T-helper 2 cell treated with Interferon-gamma antibody and Interleukin-4, amounts not matched to agents 100 ng/mL and 5 ng/mL, for 36 hours (primary cell): ENCODE measurements around the gene RGS2. TPM values are rescaled to one million over a fixed set of nuclear protein-coding genes. Genes with fewer than 3 reads are reported as not detected.

ENCODE experiments used
- intact Hi-C: fragments of 100-400 bp; cut with micrococcal nuclease; formaldehyde crosslinking; loops from one replicate; pipeline ENCODE4 v1.15.1; 2023
- total RNA-seq: library from RNA; stranded (reverse); gene quantifications from 2 replicates; pipeline ENCODE4 v1.2.3, GENCODE V29; 2022

Gene RGS2, protein sequence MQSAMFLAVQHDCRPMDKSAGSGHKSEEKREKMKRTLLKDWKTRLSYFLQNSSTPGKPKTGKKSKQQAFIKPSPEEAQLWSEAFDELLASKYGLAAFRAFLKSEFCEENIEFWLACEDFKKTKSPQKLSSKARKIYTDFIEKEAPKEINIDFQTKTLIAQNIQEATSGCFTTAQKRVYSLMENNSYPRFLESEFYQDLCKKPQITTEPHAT
- total RNA-seq, result 3.9 and 4.0 TPM in 2 replicates

- intact Hi-C loops, result loop anchor here (1.0 to 5.0 kb wide), 11 partner anchors 199 to 1489 kb away; partner anchors contain the start of genes CDC73, GLRX2, RGS1 and RO60
Measured at GRCh38 chr1:192808518-192809306, at the start of gene RGS2. RGS2 (plus strand) TSS chr1:192809039; CDS start chr1:192809072, 33 bp downstream.

- intact Hi-C loops, result no loop called here
Measured at GRCh38 chr1:192759104-192759503, 49.7 kb upstream of the RGS2 start.

DNA sequence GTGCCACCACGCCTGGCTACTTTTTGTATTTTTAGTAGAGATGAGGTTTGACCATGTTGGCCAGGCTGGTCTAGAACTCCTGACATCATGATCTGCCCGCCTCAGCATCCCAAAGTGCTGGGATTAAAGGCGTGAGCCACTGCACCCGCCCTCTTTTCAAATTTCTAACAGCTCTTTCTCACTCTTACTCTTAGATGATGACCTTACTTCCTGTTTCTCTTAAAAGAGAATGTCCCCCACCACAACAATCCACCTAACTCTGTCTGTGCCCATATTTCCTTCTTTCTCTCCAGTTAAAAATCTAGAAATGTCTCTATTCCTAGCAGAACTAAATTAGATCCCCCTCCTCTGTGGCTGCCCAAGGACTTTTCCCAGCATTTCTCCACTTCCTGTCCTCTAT lies 46.6 kb upstream of the RGS2 start:
- intact Hi-C loops, result no loop called here

DNA sequence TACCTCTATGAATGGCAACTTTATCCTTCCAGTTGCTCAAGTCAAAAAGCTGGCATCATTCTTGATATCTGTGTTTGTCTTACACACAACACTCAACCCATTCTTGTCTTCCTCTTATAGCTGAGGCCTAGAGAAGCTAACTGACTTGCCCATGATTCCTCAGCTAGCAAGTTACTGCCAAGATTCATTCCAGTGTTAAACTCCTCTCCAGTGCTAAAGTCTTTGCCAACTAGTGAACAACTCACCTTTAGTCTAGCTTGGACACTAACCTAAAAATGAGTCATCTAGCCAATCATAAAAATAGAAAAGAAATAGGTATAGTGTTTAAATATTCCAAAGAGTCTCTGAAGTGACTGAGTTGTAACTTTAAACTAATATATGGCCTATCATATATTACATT lies 45.6 kb upstream of the RGS2 start:
- intact Hi-C loops, result no loop called here

DNA sequence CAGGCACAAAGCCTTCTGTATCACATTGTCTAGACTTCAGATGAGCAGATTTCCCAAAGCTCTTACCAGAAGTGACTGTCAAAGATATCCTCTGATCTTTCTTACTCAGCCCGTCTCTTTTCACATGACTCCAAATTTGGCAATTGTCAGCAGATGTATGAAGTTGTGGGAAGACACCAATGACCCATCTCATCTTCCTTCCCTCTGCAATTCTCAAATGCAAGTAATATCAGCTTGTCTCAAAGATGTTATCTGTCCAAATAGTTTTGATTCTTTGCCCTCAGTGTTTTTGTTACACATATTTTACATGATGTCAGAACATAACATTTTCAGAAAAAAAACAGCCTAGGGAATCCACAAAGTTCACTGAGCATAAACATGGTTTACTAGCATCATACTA lies 45.1 kb upstream of the RGS2 start:
- intact Hi-C loops, result no loop called here

GRCh38 chr1:192764675-192765074 lies 44.2 kb upstream of the RGS2 start:
- intact Hi-C loops, result no loop called here

- intact Hi-C loops, result no loop called here
Measured at GRCh38 chr1:192766009-192766625, 42.7 kb upstream of the RGS2 start.

DNA sequence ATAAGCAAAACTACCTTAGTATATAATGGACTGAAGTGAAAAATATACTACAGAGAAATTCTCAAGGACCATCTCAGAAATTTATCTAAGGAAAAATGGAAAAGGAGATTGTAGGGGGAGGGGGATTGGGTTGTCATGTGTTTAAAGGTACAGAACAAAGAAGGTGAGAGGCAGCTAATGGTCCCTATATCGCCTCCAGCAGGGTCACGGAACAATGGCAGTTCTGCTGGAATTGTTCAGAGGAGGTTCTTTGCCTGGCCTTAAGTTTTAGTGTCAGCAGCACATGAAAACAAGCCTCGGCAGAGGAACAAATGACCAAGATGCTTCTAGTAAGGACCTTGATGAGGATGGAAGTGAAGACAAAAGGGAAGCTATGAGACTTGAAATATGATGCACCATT lies 42.0 kb upstream of the RGS2 start:
- intact Hi-C loops, result no loop called here

DNA sequence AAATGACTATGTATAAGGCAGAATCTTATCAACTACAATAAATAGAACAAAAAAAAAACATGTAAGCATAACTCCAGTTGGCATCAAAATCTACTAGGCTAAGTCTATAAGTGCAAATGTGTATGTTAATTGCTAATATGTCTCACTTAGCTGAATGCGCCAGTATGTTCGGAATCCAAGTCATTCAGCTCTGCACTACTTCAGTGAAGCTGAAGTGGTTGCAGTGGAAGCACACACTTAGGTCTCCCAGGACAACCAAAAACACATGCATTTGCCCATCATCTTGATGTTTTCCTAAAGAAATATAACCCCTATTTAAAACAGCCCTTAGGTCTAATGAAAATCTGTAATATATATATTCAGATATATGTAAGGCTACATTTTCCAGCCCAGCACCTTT lies 41.0 kb upstream of the RGS2 start:
- intact Hi-C loops, result no loop called here

DNA sequence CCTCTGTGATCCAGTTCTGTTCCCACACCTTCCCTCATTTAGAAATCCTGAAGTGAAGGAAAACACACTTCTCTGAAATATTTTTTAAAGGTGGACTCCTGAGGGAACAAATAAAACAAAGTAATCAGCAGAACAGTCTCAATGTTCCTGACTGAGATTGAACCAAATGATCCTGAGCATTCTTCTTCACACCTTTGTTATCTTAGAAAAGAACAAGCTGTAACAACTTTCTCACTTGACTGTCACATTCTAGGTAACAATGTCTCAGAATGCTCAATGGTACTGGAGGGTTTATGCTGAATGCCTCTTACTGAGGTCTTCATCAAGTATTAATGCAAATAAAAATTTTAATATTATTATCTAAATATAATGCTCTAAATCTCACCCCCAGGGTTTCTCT lies 40.4 kb upstream of the RGS2 start:
- intact Hi-C loops, result no loop called here

DNA sequence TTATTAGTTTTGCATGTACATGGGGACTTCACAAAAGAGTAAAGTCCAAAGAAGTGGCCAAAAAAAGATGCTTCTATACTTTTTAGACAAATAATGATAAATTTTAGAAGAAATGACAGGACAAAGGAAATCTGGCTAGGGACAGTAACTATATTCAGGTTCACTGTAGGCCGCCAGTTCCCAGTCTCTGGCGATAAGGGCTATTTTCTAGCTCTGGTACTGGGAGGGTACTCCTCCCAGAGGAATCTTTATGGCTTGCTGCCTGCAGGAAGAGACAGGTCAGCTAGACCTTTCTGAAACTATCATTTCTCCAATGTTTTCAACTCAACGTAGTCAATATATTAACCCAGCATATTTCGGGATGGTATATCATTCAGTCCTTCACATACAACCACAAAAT lies 37.5 kb upstream of the RGS2 start:
- intact Hi-C loops, result no loop called here

GRCh38 chr1:192775631-192776030 lies 33.2 kb upstream of the RGS2 start:
- intact Hi-C loops, result no loop called here

DNA sequence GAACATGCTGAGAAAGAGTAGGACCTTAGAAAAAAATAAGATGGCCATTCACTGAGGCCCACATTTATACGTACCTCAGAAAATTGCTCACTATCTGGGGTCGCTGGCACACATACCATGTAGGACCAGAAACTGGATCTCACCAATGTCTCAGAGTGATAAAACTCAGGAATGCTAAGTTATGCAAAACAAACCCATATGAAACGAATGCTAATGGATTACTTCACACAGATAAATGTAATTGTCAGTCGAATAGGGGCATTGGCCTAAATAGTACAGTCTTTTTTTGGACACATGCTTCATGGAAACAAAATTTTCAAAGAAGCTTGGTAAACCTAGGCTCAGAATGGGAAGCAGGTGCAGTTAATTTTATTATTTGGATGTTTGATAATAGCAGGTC lies 32.6 kb upstream of the RGS2 start:
- intact Hi-C loops, result no loop called here

DNA sequence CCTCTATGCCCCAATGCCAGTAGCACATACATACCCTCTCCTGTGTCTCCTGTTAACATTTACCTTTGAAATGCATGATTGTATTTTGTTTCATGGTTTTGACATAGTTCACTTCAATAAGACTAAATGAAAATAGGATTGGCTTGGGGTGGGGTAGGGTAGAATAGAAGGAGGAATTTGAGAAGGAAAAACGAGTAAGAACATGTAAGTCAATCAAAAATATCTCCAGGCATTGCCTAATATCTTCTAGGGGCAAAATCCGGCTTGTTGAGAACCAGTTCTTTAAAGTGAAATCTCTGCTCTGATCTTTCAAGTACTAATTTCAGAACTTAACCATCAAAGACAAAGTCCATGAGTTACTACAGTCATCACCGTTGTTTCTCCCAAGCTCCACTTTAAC lies 31.8 kb upstream of the RGS2 start:
- intact Hi-C loops, result no loop called here

GRCh38 chr1:192783791-192784190 lies 25.0 kb upstream of the RGS2 start:
- intact Hi-C loops, result no loop called here

- intact Hi-C loops, result no loop called here
Measured at GRCh38 chr1:192784397-192784796, 24.4 kb upstream of the RGS2 start.

GRCh38 chr1:192786576-192786975 lies 22.3 kb upstream of the RGS2 start:
- intact Hi-C loops, result no loop called here

DNA sequence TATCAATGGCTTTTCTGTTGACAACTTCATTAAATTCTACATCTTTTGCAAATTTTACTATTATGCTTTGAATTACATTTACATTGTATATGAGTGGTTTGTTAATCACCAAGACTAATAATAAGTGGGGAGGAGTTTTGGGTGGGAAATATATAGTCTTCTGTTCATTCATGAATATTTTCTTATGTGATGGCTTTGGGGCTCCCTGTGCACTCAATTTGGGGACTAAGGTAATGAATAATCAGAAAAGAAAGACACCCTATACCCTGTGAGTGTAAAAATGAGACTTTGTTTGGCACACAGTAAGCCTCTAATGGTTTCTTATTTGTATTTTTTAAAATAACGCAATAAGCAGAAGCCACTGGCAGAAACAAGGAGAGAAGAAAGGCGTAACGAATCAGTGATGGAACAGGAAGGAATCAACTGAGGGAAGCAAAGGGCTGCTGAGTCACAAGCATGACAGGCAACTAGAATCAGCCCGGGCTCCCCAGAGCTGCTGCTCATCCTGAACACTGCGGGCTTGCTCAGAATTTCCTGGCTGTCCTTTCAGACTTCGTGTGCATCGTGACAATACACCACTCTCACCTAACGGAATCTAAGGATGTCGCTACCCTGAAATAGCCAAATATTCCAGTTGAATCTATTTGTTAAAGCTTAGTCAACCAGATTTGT lies 20.8 kb upstream of the RGS2 start:
- intact Hi-C loops, result no loop called here

- intact Hi-C loops, result no loop called here
Measured at GRCh38 chr1:192789871-192790270, 19.0 kb upstream of the RGS2 start.

DNA sequence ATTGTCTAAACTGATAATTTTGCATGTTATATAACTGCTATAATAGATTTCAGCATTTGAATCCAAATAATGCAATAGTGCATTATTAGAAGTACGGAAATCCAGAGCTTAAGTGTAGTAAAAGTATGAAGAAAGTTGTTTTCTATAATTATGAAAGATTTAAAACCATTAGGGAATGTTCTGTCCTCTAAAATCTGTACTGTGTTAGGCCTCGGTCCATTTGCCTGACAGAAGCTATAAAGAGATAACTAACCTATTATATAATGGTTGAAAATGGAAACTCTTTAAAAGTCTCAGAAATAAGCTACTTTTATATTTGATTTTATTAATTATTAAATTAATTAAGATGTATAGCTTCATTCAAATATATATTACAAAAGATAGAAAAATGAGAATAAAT lies 16.2 kb upstream of the RGS2 start:
- intact Hi-C loops, result no loop called here

DNA sequence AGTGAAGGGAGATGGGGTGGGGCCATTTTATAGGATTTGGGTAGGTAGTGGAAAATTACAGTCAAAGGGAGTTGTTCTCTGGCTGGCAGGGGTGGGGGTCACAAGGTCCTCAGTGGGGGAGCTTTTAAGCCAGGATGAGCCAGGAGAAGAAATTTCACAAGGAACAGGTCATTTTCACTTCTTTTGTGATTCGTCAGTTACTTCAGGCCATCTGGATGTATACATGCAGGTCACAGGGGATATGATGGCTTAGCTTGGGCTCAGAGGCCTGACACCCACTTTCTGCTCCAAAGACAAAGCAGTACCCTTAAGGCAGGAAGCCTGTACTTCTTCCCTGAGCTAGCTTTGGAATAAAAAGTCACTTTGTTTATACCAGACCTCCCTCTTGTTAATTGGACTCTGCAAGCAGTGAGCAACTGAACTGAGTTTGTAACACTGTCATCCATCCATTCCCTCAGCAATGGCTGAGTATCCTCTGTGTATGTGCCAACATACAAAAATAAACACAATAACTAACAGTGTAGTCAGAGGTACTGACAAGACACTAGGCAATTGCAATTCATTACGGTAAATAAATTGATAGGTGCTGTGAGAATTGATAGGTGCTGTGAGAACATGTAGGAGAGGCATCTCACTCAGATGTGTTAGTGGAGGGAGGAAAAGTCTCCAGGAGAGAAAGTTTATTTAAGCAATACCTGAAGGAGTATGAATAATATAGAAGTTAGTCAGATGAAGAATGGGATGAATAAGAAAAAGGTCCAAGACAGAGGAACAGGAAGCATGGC lies 14.7 kb upstream of the RGS2 start:
- intact Hi-C loops, result no loop called here

GRCh38 chr1:192794768-192795035 lies 14.1 kb upstream of the RGS2 start:
- intact Hi-C loops, result no loop called here
